GM12891 (cell line): ENCODE data around the gene SIN3A.

Experiments used
- POLR2A ChIP-seq: IDR thresholded peaks from 2 replicates; pipeline ENCODE4 v1.6.1; 2011; ENCODE audit warnings: low read depth, low read length, control low read depth
- POLR2AphosphoS5 ChIP-seq: IDR thresholded peaks from 2 replicates; pipeline ENCODE4 v1.6.1; 2011; ENCODE audit warnings: low read depth, low read length, control low read depth
- POU2F2 ChIP-seq: IDR thresholded peaks from 2 replicates; pipeline ENCODE4 v1.6.1; 2011; ENCODE audit warnings: low read depth, mild to moderate bottlenecking, control low read depth, low read length, moderate library complexity
- TAF1 ChIP-seq: IDR thresholded peaks from 2 replicates; pipeline ENCODE4 v1.6.1; 2011; ENCODE audit warnings: low read depth, low read length, control low read depth

DNA sequence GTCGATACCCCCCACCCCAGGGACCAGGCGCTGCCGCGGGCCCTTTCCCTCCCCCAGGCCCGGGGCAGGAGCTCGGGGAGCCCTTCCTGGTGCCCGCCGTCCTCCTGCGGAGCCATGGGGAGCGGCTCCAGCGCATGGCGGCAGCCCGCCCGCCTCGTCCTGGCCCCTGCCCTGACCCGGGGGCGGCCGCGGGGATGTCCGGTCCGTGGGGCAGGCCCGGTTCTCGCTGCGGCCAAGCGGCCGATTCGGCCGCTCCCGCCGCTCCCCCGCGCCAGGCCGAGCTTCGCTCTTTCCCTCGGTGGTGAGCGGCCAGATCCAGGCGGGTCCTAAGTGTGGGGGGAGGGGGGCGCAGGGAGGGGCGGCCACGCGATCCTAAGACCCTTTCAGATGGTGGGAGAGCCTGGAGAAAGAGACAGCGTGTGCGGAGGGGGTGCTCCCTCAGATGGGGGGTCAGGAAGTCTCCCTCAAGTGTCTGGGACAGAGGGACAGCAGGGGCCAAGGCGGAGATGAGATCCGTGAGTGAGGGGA, 103.4 kb downstream of the SIN3A start:
- TF ChIP-seq POLR2A (no peak), TAF1 (no peak), POU2F2 (no peak), POLR2AphosphoS5 (no peak)
